ENCODE measurements around the gene LGALS4. TPM values are rescaled to one million over a fixed set of nuclear protein-coding genes. Genes with fewer than 3 reads are reported as not detected.

The LGALS4 gene
- total RNA-seq, 2 experiments from 2014 or later: 1.0 to 1.1 TPM

- ChIA-PET POLR2A (interaction anchor here (0.6 to 1.2 kb wide), 2 partner anchors 27 to 205 kb away, joined by 3 to 4 read pairs; partner anchors contain the start of gene RINL), CTCF (ENCODE audit: unreplicated experiment) (no interaction called here)
- H3K4me3 ChIP-seq (ENCODE audit: low read depth, low read length, poor library complexity, severe bottlenecking): peak overlapping the region; percentile 78
- peaks cover 30% of the 10 kb centered on the region for H3K79me2 ChIP-seq (ENCODE audit: insufficient read depth, low read depth, low read length)
- peaks cover 21% of the 10 kb centered on the region for H4K20me1 ChIP-seq (ENCODE audit: insufficient read depth, low read length)
- no peak overlapping the region; the same call in 1 of the 2 replicates for H2AFZ ChIP-seq (ENCODE audit: low read length)
- no peak for TF ChIP-seq CTCF (conservative IDR thresholded peaks at IDR 0.05; ENCODE audit: low read length)
- no peak for TF ChIP-seq EZH2phosphoT487 (IDR thresholded peaks at IDR 0.05; ENCODE audit: borderline replicate concordance, low read depth, low read length)
- DNase-seq (ENCODE audit: low spot score): peak; percentile 95
- H3K4me1 ChIP-seq (ENCODE audit: insufficient read depth, low read length, poor library complexity, severe bottlenecking): peaks cover 36% of the 10 kb centered on the region
- BruUV-seq (replicated peaks): no TSS peak
- peak overlapping the region; percentile 92 for H3K27ac ChIP-seq (ENCODE audit: low read depth, low read length, poor library complexity, severe bottlenecking)
- intact Hi-C loops (cut with micrococcal nuclease; ENCODE audit: unreplicated experiment): loop anchor here (1.0 to 10.0 kb wide), 6 partner anchors 18 to 874 kb away; partner anchors contain the start of genes MRPS12, NFKBIB, SARS2 and SIRT2
- H3K36me3 ChIP-seq (ENCODE audit: insufficient read depth, low read length): peaks cover 24% of the 10 kb centered on the region
- H3K9me3 ChIP-seq (ENCODE audit: low read length): no peaks in the 10 kb centered on the region
- no peaks in the 10 kb centered on the region for H3K9me2 ChIP-seq (ENCODE audit: insufficient read depth, low read length)
- H3K4me2 ChIP-seq (ENCODE audit: low read length): peak overlapping the region; percentile 97
Observed at GRCh38 chr19:38851622-38852230, 39.0 kb upstream of the LGALS4 start.

- peaks cover 24% of the 10 kb centered on the region for H4K20me1 ChIP-seq (ENCODE audit: insufficient read depth, low read length)
- ChIA-PET POLR2A (interaction anchor here (0.6 to 1.2 kb wide), 2 partner anchors 10 to 27 kb away, joined by 3 to 4 read pairs; partner anchors contain the start of gene RINL), CTCF (ENCODE audit: unreplicated experiment) (interaction anchor here (0.5 to 0.6 kb wide), 2 partner anchors 180 to 230 kb away, joined by 3 to 4 read pairs; no protein-coding TSS in a partner anchor)
- intact Hi-C loops (cut with micrococcal nuclease; ENCODE audit: unreplicated experiment): loop anchor here (1.0 to 10.0 kb wide), 6 partner anchors 36 to 874 kb away; partner anchors contain the start of genes MRPS12, NFKBIB, SARS2 and SIRT2
- H3K9me2 ChIP-seq (ENCODE audit: insufficient read depth, low read length): no peaks in the 10 kb centered on the region
- no peaks in the 10 kb centered on the region for H3K9me3 ChIP-seq (ENCODE audit: low read length)
- peak overlapping the region; percentile 97 for H3K4me2 ChIP-seq (ENCODE audit: low read length)
- peaks cover 36% of the 10 kb centered on the region for H3K79me2 ChIP-seq (ENCODE audit: insufficient read depth, low read depth, low read length)
- DNase-seq (ENCODE audit: low spot score): no peak
- H3K27ac ChIP-seq (ENCODE audit: low read depth, low read length, poor library complexity, severe bottlenecking): peak overlapping the region; percentile 92
- no peak overlapping the region; the same call in 1 of the 2 replicates for H2AFZ ChIP-seq (ENCODE audit: low read length)
- no peak for TF ChIP-seq CTCF (conservative IDR thresholded peaks at IDR 0.05; ENCODE audit: low read length)
- TF ChIP-seq EZH2phosphoT487 (IDR thresholded peaks at IDR 0.05; ENCODE audit: borderline replicate concordance, low read depth, low read length): no peak
- peak overlapping the region; percentile 78 for H3K4me3 ChIP-seq (ENCODE audit: low read depth, low read length, poor library complexity, severe bottlenecking)
- peaks cover 31% of the 10 kb centered on the region for H3K36me3 ChIP-seq (ENCODE audit: insufficient read depth, low read length)
- H3K4me1 ChIP-seq (ENCODE audit: insufficient read depth, low read length, poor library complexity, severe bottlenecking): peaks cover 29% of the 10 kb centered on the region
- TSS peak; percentile 36 for BruUV-seq (replicated peaks)
Observed at GRCh38 chr19:38850976-38851621, 38.4 kb upstream of the LGALS4 start.
